SH-SY5Y (cell line): ENCODE measurements around the gene ADK.

ENCODE experiments used
- GATA2 ChIP-seq: IDR thresholded peaks from 2 replicates; pipeline ENCODE4 v1.6.1; 2011; ENCODE audit warnings: mild to moderate bottlenecking, low read depth, low read length
- GATA3 ChIP-seq: IDR thresholded peaks from 2 replicates; pipeline ENCODE4 v1.6.1; 2011; ENCODE audit warnings: low read depth, mild to moderate bottlenecking, low read length, moderate library complexity

Gene ADK

DNA sequence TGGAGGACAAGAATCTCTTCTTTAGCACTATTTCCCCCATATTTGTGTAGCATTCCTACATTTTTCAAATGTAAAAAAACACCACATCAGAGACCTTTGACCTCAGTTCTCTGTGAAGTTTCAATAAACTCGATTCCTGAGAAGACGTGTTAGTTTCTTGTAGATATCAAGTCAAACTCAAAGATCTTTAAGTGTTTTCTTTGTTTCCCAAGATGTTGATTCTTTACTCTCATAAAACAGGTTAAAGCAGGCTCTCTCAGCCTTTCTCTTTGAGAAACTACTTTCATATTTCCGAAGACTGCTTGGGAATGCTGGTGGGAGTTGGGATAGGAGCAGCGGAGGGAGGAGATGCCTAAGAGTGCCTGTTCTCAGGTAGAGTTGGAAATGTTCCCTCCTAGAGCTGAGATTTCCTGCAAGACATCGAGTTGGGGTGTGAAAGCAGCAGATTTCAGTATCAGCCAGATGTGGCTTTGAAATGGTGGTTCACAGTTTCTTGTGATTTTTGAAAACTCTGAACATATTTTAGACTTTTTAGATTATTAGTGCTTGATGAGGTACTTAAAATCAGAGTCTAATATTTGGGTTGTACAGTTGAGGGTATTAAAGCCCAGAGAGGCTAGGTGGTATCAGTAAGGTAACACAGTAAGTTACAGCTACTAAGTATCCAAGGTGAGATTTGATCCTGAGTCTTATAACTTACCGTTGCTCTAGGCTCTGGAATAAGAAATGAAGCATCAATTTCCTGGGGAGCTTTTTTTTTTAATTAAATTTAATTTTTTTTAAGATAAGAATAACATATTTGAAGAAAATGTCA is 13.9 kb downstream of the ADK start:
- TF ChIP-seq GATA2 (no peak), GATA3 (no peak)

DNA sequence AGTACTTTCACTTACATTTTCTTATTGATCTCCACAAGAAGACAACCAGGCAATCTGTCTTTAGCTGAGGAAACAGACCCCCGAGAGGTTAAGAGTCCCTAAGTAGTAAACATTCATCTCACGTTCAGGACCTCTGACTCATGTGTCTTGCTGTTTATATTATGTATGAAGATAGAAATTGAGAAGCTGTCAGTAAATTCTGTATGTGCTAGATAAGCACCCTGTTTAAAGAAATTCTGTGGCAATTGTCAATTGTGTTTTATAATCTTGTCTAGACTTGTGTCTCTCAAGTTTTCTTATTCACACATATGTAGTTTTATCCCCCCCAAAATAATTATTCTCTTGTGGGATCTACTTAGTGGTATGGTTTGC is 14.5 kb downstream of the ADK start:
- TF ChIP-seq GATA2 (no peak), GATA3 (no peak)

- TF ChIP-seq GATA2, result no peak
- no peak for TF ChIP-seq GATA3
These were observed 16.4 kb downstream of the ADK start for GRCh38 chr10:74167443-74167842.

DNA sequence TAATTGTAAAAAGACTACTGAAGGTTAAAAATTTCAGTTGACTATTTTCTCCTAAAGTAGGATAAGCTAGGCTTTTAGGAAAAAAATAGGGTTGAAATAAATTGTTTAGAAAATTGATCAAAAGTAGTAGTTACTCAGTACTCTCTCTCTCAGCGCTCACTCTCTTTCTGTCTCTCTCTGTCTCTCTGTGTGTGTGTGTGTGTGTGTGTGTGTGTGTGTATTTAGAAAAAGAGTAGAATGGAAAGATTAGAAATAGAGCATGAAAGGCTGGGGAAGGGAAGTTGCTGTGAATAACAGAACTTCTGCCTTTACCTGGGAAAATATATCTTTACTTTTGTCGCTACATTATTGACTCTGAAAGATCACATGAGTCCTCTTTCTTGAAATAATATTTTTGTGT is 20.6 kb downstream of the ADK start:
- TF ChIP-seq GATA2 (no peak), GATA3 (no peak)

- TF ChIP-seq GATA2 (no peak), GATA3 (no peak)
These were observed 23.5 kb downstream of the ADK start for GRCh38 chr10:74174521-74174920.

GRCh38 chr10:74175510-74176379 is 24.7 kb downstream of the ADK start:
- TF ChIP-seq GATA2 (no peak), GATA3 (no peak)

- no peak; the same call in 1 of the 2 replicates for TF ChIP-seq GATA2
These were observed 25.5 kb downstream of the ADK start for GRCh38 chr10:74176380-74177139.

DNA sequence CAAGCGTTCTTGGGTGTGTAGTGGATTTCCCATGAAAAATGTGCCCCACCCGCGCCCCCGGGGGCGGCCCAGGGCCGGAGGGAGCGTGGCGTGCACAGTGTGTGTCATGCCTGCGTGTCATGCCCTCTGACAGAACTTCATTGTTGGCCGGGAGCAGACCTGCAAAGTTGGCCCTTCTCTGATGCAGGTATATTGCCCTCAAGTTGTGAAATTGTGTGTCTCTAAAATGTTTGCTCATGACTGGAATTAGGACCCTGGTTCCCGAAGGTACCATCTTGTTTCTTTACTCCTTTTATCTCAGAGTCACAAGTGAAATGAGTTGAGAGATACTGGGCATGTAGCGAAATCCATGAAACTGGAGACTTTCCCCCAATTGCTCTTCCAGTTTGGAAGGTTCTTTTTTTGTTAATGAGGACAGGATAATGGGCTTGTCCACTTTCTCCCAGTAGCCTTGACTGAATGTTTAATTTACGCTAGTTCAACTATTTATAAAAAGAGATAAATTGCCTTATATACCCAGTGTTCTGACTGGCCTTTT is 26.2 kb downstream of the ADK start:
- TF ChIP-seq GATA3, result no peak
- no peak for TF ChIP-seq GATA2

DNA sequence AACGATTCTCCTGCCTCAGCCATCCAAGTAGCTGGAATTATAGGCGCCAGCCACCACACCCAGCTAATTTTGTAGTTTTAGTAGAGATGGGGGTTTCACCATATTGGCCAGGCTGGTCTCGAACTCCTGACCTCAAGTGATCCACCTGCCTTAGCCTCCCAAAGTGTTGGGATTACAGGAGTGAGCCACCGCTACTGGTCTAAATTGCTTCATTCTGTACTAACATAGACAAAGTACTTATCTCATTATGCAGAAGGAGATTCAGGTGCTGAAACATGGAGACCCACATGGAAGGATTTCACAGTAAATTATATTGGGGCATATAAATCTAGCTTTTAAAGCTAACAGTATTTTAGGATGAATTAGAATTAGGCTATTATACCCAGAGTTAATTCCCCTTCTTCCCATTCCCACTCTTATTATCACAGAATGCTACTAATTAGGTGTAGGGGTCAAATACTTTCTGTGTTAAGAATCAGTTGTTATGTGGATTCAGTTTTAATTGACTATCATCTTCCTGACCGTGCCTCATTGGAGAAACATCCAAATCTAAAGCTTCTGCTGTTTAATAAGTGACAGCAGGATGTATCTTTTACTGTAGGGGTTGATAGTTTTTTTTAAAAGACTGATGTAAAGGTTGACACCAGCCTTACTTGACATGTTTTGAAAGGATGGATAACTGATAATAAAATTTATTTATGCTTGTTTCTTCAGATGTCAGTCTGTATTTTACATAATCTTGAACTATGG is 27.2 kb downstream of the ADK start:
- TF ChIP-seq GATA2 (no peak), GATA3 (no peak)

GRCh38 chr10:74179111-74179710 is 28.2 kb downstream of the ADK start:
- TF ChIP-seq GATA3 (no peak), GATA2 (no peak)

- TF ChIP-seq GATA3 (no peak), GATA2 (no peak)
These were observed 35.7 kb downstream of the ADK start for GRCh38 chr10:74186678-74187077.

DNA sequence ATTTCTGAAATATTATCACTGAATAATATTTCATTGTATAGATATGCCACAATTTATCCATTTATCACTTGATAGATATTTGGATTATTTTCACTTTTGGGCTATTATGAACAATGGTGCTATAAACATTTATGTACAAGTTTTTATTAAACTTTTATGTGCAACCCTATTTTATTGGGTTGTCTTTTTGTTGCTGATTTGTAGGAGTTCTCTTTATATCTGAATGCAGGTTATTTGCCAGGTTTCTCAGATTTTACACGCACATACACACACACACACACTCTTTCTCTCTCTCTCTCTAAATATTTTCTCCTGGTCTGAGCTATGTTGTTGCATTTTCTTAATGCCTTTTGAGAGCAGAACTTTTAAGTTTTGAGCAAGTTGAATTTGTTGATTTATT is 36.2 kb downstream of the ADK start:
- TF ChIP-seq GATA3 (no peak), GATA2 (no peak)

GRCh38 chr10:74189999-74190421 is 39.0 kb downstream of the ADK start:
- TF ChIP-seq GATA3 (no peak), GATA2 (no peak)

DNA sequence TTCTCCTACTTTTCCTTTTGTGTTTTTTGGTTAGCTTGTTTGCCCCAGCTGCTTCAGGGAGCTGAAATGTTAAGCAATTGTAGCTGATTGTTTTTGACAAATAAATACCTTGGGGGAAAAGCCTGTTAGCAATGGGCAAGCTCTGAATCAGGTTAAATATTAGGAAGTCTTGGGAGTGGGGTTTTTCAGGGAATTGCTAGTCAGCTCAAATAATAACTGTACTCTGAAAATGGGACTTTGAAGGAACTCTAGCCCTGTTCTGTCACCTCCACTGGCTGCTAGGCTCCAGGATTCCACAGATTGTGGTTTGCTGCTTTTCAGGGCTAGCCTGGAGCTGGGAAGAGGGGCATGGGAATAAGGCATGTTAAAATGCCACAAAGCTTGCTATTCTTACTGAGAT is 39.5 kb downstream of the ADK start:
- TF ChIP-seq GATA2 (no peak), GATA3 (no peak)

DNA sequence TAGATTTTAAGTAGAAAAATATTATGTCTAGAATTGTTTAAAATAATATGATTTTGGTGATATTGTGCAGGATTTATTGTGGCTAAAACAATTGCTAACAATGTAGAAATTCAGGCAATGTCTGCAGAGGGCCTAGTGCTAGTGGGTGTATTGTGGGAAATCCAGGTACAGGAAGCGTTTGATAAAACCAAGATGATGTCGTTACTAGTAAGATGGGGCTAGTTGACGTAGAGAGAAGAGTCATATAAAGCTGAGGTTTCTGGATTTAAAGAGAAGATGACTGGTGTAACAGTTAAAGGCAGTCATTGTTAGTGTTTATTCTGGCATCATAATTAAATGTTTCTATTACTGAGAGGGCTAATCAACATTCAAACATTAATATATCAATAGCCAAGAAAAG is 43.5 kb downstream of the ADK start:
- TF ChIP-seq GATA2, result no peak
- TF ChIP-seq GATA3, result no peak
